Astrocyte (in vitro differentiated cells and primary cell): ENCODE results near the gene ST3GAL6. TPM values are rescaled to one million over a fixed set of nuclear protein-coding genes. Genes with fewer than 3 reads are reported as not detected.

Experiments used
- DNase-seq: peaks from one replicate; pipeline ENCODE4 v3.0.0-alpha.2; 2010; ENCODE audit warnings: low read depth
- FAIRE-seq: peaks from 2 replicates; lab custom pipeline; 2011; peaks lifted over from hg19 to GRCh38; lab: Jason Lieb, UNC
- H2AFZ ChIP-seq: 2 replicates; pipeline ENCODE4 v1.6.0; 2012; ENCODE audit warnings: low read depth, low read length, inconsistent platforms
- H3K27ac ChIP-seq: 2 replicates; pipeline ENCODE4 v1.5.1; 2011; ENCODE audit warnings: low read depth, low read length, inconsistent platforms
- H3K27me3 ChIP-seq: 2 replicates; pipeline ENCODE4 v1.6.0; 2011; ENCODE audit warnings: low read length, inconsistent platforms; ENCODE audit not compliant: insufficient read depth
- H3K36me3 ChIP-seq: 2 replicates; pipeline ENCODE4 v1.5.1; 2011; ENCODE audit warnings: low read length, inconsistent platforms; ENCODE audit not compliant: insufficient read depth
- H3K4me1 ChIP-seq: 2 replicates; pipeline ENCODE4 v1.5.1; 2011; ENCODE audit warnings: low read length, inconsistent platforms; ENCODE audit not compliant: insufficient read depth
- H3K4me2 ChIP-seq: 2 replicates; pipeline ENCODE4 v1.6.0; 2012; ENCODE audit warnings: low read length, inconsistent platforms
- H3K4me3 ChIP-seq: 2 replicates; pipeline ENCODE4 v1.5.1; 2011; ENCODE audit warnings: low read depth, mild to moderate bottlenecking, low read length, inconsistent platforms; ENCODE audit not compliant: insufficient read depth
- H3K79me2 ChIP-seq: 2 replicates; pipeline ENCODE4 v1.6.0; 2012; ENCODE audit warnings: mild to moderate bottlenecking, low read length, inconsistent platforms; ENCODE audit not compliant: insufficient read depth
- H3K9ac ChIP-seq: 2 replicates; pipeline ENCODE4 v1.6.0; 2012; ENCODE audit warnings: mild to moderate bottlenecking, low read length, inconsistent platforms
- H3K9me3 ChIP-seq: 2 replicates; pipeline ENCODE4 v1.5.1; 2012; ENCODE audit warnings: low read depth, mild to moderate bottlenecking, low read length, inconsistent platforms; ENCODE audit not compliant: insufficient read depth
- H4K20me1 ChIP-seq: 2 replicates; pipeline ENCODE4 v1.6.0; 2012; ENCODE audit warnings: low read length, inconsistent platforms; ENCODE audit not compliant: insufficient read depth
- H3K27ac Mint-ChIP-seq: one replicate; pipeline ENCODE4 v1.8.0; 2021; ENCODE audit warnings: mild to moderate bottlenecking, mixed read lengths; ENCODE audit not compliant: unreplicated experiment
- H3K27me3 Mint-ChIP-seq: one replicate; pipeline ENCODE4 v1.8.0; 2021; ENCODE audit warnings: low read depth, mixed read lengths; ENCODE audit not compliant: unreplicated experiment
- H3K36me3 Mint-ChIP-seq: one replicate; pipeline ENCODE4 v1.8.0; 2021; ENCODE audit warnings: low read depth, mixed read lengths; ENCODE audit not compliant: unreplicated experiment
- H3K4me1 Mint-ChIP-seq: one replicate; pipeline ENCODE4 v1.8.0; 2021; ENCODE audit warnings: low read depth, mixed read lengths; ENCODE audit not compliant: unreplicated experiment
- H3K4me3 Mint-ChIP-seq: one replicate; pipeline ENCODE4 v1.8.0; 2021; ENCODE audit warnings: mild to moderate bottlenecking, moderate library complexity, mixed read lengths; ENCODE audit not compliant: unreplicated experiment
- H3K9me3 Mint-ChIP-seq: one replicate; pipeline ENCODE4 v1.8.0; 2021; ENCODE audit warnings: mild to moderate bottlenecking, mixed read lengths; ENCODE audit not compliant: unreplicated experiment
- CTCF ChIP-seq: IDR thresholded peaks from 2 replicates; pipeline ENCODE4 v1.5.1; 2011; ENCODE audit warnings: low read depth, mild to moderate bottlenecking, inconsistent platforms, low read length, moderate library complexity; ENCODE audit not compliant: insufficient read depth
- EZH2 ChIP-seq: IDR thresholded peaks from 2 replicates; pipeline ENCODE4 v1.6.1; 2012; ENCODE audit warnings: mild to moderate bottlenecking, low read length, inconsistent platforms; ENCODE audit not compliant: insufficient read depth
- total RNA-seq: library from RNA; stranded (reverse); gene quantifications from 2 replicates; pipeline ENCODE4 v1.2.1, GENCODE V29; 2021

The ST3GAL6 gene
- total RNA-seq, 1 donor from 2014 or later, result 4.8 TPM

- Histone ChIP-seq H3K9ac (no peak overlapping the region), H2AFZ (no peak overlapping the region), H4K20me1 (peaks cover 25% of the 10 kb centered on the region), H3K4me3 (no peak overlapping the region), H3K27ac (no peak overlapping the region), H3K9me3 (no peaks in the 10 kb centered on the region), H3K4me1 (peaks cover 13% of the 10 kb centered on the region), H3K4me2 (no peak overlapping the region), H3K36me3 (peaks cover 17% of the 10 kb centered on the region), H3K79me2 (no peaks in the 10 kb centered on the region), H3K27me3 (no peaks in the 10 kb centered on the region)
- Mint-ChIP-seq H3K9me3 (no peaks in the 10 kb centered on the region), H3K4me3 (no peak overlapping the region), H3K36me3 (peaks cover 3% of the 10 kb centered on the region), H3K27ac (no peak overlapping the region), H3K4me1 (peaks cover 21% of the 10 kb centered on the region), H3K27me3 (no peaks in the 10 kb centered on the region)
- FAIRE-seq (peak; percentile 45), DNase-seq (no peak)
- TF ChIP-seq CTCF, result no peak
- no peak for TF ChIP-seq EZH2
Observed at GRCh38 chr3:98791341-98792325, 28.5 kb downstream of the ST3GAL6 start.

- H3K27me3 Mint-ChIP-seq, result no peaks in the 10 kb centered on the region
- TF ChIP-seq EZH2, result no peak
- TF ChIP-seq CTCF, result no peak
- peaks cover 6% of the 10 kb centered on the region for H3K4me1 Mint-ChIP-seq
- Histone ChIP-seq H2AFZ (no peak overlapping the region), H4K20me1 (peaks cover 44% of the 10 kb centered on the region), H3K9me3 (no peaks in the 10 kb centered on the region), H3K4me3 (no peak overlapping the region), H3K36me3 (peaks cover 39% of the 10 kb centered on the region), H3K4me2 (no peak overlapping the region), H3K79me2 (peaks cover 3% of the 10 kb centered on the region), H3K4me1 (peaks cover 7% of the 10 kb centered on the region), H3K27me3 (no peaks in the 10 kb centered on the region), H3K27ac (no peak overlapping the region), H3K9ac (no peak overlapping the region)
- no peak for FAIRE-seq
- no peaks in the 10 kb centered on the region for H3K9me3 Mint-ChIP-seq
- DNase-seq, result no peak
- peak overlapping the region; percentile 56 for H3K27ac Mint-ChIP-seq
- H3K4me3 Mint-ChIP-seq, result no peak overlapping the region
- peaks cover 2% of the 10 kb centered on the region for H3K36me3 Mint-ChIP-seq
Observed at GRCh38 chr3:98793971-98794370, 30.8 kb downstream of the ST3GAL6 start.

GRCh38 chr3:98796334-98796733 is 33.2 kb downstream of the ST3GAL6 start:
- DNase-seq (no peak), FAIRE-seq (no peak)
- Mint-ChIP-seq H3K36me3 (peaks cover 7% of the 10 kb centered on the region), H3K4me3 (no peak overlapping the region), H3K27me3 (no peaks in the 10 kb centered on the region), H3K27ac (no peak overlapping the region), H3K9me3 (no peaks in the 10 kb centered on the region), H3K4me1 (peaks cover 3% of the 10 kb centered on the region)
- H3K79me2 ChIP-seq, result peaks cover 10% of the 10 kb centered on the region
- TF ChIP-seq EZH2, result no peak
- no peak for TF ChIP-seq CTCF
- H3K4me2 ChIP-seq, result no peak overlapping the region
- H3K4me1 ChIP-seq, result peaks cover 7% of the 10 kb centered on the region
- H3K4me3 ChIP-seq, result no peak overlapping the region
- H3K27me3 ChIP-seq, result no peaks in the 10 kb centered on the region
- H3K36me3 ChIP-seq, result peaks cover 62% of the 10 kb centered on the region
- H4K20me1 ChIP-seq, result peaks cover 65% of the 10 kb centered on the region
- H3K27ac ChIP-seq, result no peak overlapping the region
- no peaks in the 10 kb centered on the region for H3K9me3 ChIP-seq
- H3K9ac ChIP-seq, result no peak overlapping the region
- no peak overlapping the region for H2AFZ ChIP-seq
